Measurements from ENCODE around the gene UBE3D. TPM values are rescaled to one million over a fixed set of nuclear protein-coding genes. Genes with fewer than 3 reads are reported as not detected.

UBE3D gene
- total and polyA plus RNA-seq, 10 donors, result 3.8 to 20.6 (median 8.1) TPM

DNA sequence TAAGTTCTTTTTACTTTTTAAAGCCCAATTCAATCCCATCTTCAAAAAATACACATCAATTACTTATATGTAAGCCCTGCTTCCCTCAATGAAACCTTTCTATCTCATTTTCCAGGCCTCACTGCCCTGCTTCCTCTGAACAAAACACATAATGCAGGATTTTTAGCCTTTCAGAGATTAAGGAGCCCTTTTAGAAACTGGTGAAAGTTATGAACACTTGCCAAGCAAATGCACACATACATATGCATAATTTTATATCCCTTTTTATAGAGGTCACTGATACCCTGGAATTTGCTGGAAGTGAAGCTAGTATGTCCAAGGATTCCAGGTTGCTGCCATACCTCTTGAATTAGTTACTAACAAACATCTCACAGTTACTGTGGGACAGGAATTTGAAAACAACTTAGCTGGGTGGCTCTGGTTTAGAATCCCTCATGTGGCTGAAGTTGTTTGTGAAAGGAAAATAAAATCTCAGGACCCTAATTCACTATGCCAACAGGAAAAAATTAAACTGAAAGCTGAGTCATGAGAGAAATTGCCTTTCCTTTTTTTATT, 75.8 kb downstream of the UBE3D start:
- Histone ChIP-seq H3K4me3 (no peak overlapping the region), H3K27me3 (replicated peaks in 1 of 7) (no peaks in the 10 kb centered on the region), H3K9me3 (no peaks in the 10 kb centered on the region), H3K27ac (no peak overlapping the region), H3K4me1 (no peaks in the 10 kb centered on the region), H3K36me3 (no peaks in the 10 kb centered on the region)
- TF ChIP-seq POLR2A (IDR thresholded peaks at IDR 0.05), result no peak
- TF ChIP-seq, protein P1, sequence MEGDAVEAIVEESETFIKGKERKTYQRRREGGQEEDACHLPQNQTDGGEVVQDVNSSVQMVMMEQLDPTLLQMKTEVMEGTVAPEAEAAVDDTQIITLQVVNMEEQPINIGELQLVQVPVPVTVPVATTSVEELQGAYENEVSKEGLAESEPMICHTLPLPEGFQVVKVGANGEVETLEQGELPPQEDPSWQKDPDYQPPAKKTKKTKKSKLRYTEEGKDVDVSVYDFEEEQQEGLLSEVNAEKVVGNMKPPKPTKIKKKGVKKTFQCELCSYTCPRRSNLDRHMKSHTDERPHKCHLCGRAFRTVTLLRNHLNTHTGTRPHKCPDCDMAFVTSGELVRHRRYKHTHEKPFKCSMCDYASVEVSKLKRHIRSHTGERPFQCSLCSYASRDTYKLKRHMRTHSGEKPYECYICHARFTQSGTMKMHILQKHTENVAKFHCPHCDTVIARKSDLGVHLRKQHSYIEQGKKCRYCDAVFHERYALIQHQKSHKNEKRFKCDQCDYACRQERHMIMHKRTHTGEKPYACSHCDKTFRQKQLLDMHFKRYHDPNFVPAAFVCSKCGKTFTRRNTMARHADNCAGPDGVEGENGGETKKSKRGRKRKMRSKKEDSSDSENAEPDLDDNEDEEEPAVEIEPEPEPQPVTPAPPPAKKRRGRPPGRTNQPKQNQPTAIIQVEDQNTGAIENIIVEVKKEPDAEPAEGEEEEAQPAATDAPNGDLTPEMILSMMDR (IDR thresholded peaks at IDR 0.05 in 8 of 11, conservative IDR thresholded peaks at IDR 0.05 in 3 of 11), result no peak
- no peak for TF ChIP-seq POLR2AphosphoS5 (IDR thresholded peaks at IDR 0.05)
- intact Hi-C loops (cut with DNase I; ENCODE audit: low total_unique reads), result no loop called here
- no peak for DNase-seq

DNA sequence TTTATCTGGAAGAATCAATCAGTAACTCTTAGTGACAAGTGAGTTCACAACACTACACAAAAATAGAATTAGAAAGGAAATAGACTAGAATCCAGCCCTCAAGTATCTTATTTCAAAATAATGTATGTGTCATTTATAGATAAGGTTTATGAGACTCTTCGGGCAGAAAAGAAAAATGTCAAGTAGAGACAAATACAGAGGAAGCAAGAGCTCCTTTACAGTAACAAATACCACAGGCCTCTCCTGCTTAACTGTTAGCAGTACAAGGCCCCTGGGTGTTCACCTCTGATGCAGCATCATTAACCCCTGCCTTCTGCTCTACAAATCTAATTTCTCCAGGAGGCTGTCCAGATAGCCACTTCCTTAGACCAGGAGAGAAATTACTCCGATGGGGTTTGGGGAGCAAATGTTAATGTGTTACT, 76.7 kb downstream of the UBE3D start:
- Histone ChIP-seq H3K4me1 (no peaks in the 10 kb centered on the region), H3K9me3 (no peaks in the 10 kb centered on the region), H3K27ac (no peak overlapping the region), H3K36me3 (no peaks in the 10 kb centered on the region), H3K4me3 (no peak overlapping the region), H3K27me3 (replicated peaks in 1 of 7) (no peaks in the 10 kb centered on the region)
- WGBS, 5 donors, result 63 to 77% (median 70%) methylated on average over 2 of the region's 2 CpGs
- intact Hi-C loops (cut with DNase I; ENCODE audit: low total_unique reads), result no loop called here
- TF ChIP-seq POLR2A (IDR thresholded peaks at IDR 0.05), result no peak
- no peak for TF ChIP-seq POLR2AphosphoS5 (IDR thresholded peaks at IDR 0.05)
- TF ChIP-seq, protein P1 (IDR thresholded peaks at IDR 0.05 in 8 of 11, conservative IDR thresholded peaks at IDR 0.05 in 3 of 11), result no peak
- DNase-seq, result no peak

DNA sequence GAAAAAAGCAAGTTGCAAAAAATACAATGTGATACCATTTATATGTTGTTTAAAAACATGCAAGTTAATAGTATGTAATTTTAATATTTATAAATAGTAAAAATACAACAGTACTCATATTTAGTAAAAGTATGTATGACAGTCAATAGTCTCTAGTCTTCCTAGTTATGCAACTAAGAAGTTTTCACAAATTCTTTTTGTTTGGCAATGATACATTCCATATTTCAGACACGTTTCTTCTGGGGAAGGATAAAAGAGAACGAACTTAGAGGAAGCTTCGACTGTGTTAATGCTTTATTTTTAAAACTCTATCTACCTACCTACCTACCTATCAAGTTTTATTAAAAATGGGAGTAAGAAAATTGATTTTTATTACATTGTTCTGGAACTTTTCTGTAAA, 77.7 kb downstream of the UBE3D start:
- intact Hi-C loops (cut with DNase I; ENCODE audit: low total_unique reads), result no loop called here
- 48 to 87% (median 64%) methylated on average over 3 of the region's 3 CpGs for WGBS, 5 donors
- Histone ChIP-seq H3K9me3 (no peaks in the 10 kb centered on the region), H3K27me3 (replicated peaks in 1 of 7) (no peaks in the 10 kb centered on the region), H3K27ac (no peak overlapping the region), H3K4me1 (no peaks in the 10 kb centered on the region), H3K4me3 (no peak overlapping the region), H3K36me3 (no peaks in the 10 kb centered on the region)
- no peak for DNase-seq
- TF ChIP-seq POLR2AphosphoS5 (IDR thresholded peaks at IDR 0.05), result no peak

DNA sequence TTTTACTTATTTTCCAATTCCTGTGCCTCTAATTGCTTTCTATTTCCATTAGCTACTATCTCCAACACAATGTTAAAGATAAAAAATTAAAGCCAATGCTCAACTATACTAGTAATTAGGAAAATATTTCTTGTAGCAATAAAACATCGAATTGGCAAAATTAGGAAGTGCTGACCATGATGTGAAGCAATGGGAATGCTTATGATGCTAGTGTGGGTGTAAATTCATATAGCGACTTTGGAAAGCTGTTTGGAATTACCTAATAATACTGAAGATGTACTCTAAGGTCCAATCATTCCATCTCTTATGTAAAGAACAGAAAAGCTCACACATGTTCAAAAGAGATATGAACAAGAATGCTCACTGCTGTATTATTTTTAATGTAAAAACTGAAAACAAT, 78.2 kb downstream of the UBE3D start:
- 87 to 98% (median 93%) methylated on average over 2 of the region's 2 CpGs for WGBS, 5 donors
- Histone ChIP-seq H3K27ac (no peak overlapping the region), H3K36me3 (no peaks in the 10 kb centered on the region), H3K4me1 (no peaks in the 10 kb centered on the region), H3K9me3 (no peaks in the 10 kb centered on the region), H3K4me3 (no peak overlapping the region), H3K27me3 (replicated peaks in 1 of 7) (no peaks in the 10 kb centered on the region)
- TF ChIP-seq, protein P1 (IDR thresholded peaks at IDR 0.05 in 8 of 11, conservative IDR thresholded peaks at IDR 0.05 in 3 of 11), result no peak
- TF ChIP-seq POLR2AphosphoS5 (IDR thresholded peaks at IDR 0.05) (no peak), POLR2A (IDR thresholded peaks at IDR 0.05) (no peak)
- DNase-seq, result no peak
- intact Hi-C loops (cut with DNase I; ENCODE audit: low total_unique reads), result no loop called here

- intact Hi-C loops (cut with DNase I; ENCODE audit: low total_unique reads), result no loop called here
- H3K4me1 ChIP-seq, result no peaks in the 10 kb centered on the region
- no peak for TF ChIP-seq POLR2AphosphoS5 (IDR thresholded peaks at IDR 0.05)
- TF ChIP-seq POLR2A (IDR thresholded peaks at IDR 0.05), result no peak
- TF ChIP-seq, protein P1 (IDR thresholded peaks at IDR 0.05 in 8 of 11, conservative IDR thresholded peaks at IDR 0.05 in 3 of 11), result no peak
- H3K27ac ChIP-seq, result no peak overlapping the region
- H3K27me3 ChIP-seq (replicated peaks in 1 of 7), result no peaks in the 10 kb centered on the region
- no peak overlapping the region for H3K4me3 ChIP-seq
- H3K36me3 ChIP-seq, result no peaks in the 10 kb centered on the region
- DNase-seq, result no peak
- no peaks in the 10 kb centered on the region for H3K9me3 ChIP-seq
Observed at GRCh38 chr6:82984720-82985119, 80.9 kb downstream of the UBE3D start.
